GM19372 (cell line): ENCODE data around the gene OARD1.

Experiments
- ATAC-seq: cut with Tn5 transposase; IDR thresholded peaks from one replicate; pipeline ENCODE4 v1.9.1; 2021; ENCODE audit warnings: mild to moderate bottlenecking, low read depth, moderate library complexity; ENCODE audit not compliant: unreplicated experiment

OARD1 gene

GRCh38 chr6:41075651-41076626, 3.8 kb upstream of the OARD1 start:
- ATAC-seq, result no peak

- no peak for ATAC-seq
Measured at GRCh38 chr6:41074692-41075436, 2.7 kb upstream of the OARD1 start.

- ATAC-seq, result no peak
Measured at GRCh38 chr6:41073968-41074691, 2.0 kb upstream of the OARD1 start.

- ATAC-seq, result peak; percentile 24
Measured at GRCh38 chr6:41073203-41073967, 1.2 kb upstream of the OARD1 start.

GRCh38 chr6:41072836-41073202, 663 bp upstream of the OARD1 start, which contains the start of gene NFYA:
TSS of gene NFYA (plus strand) at chr6:41072974. CDS start at chr6:41079090, 6,116 bp downstream.
- peak; percentile 52 for ATAC-seq

GRCh38 chr6:41071501-41071922, 644 bp downstream of the OARD1 start:
- ATAC-seq, result peak; percentile 9

GRCh38 chr6:41066867-41067304, 5.3 kb downstream of the OARD1 start:
- ATAC-seq, result no peak

- no peak for ATAC-seq
Measured at GRCh38 chr6:41065550-41066026, 6.6 kb downstream of the OARD1 start.

GRCh38 chr6:41064841-41065240, 7.3 kb downstream of the OARD1 start:
- ATAC-seq, result no peak

GRCh38 chr6:41063884-41064285, 8.3 kb downstream of the OARD1 start:
- no peak for ATAC-seq

GRCh38 chr6:41062056-41062455, 10.1 kb downstream of the OARD1 start:
- ATAC-seq, result no peak

GRCh38 chr6:41061196-41061726, 10.9 kb downstream of the OARD1 start:
- ATAC-seq, result no peak

- no peak for ATAC-seq
Measured at GRCh38 chr6:41059556-41059955, 12.6 kb downstream of the OARD1 start.

GRCh38 chr6:41058783-41059181, 13.4 kb downstream of the OARD1 start:
- no peak for ATAC-seq

- ATAC-seq, result no peak
Measured at GRCh38 chr6:41056768-41057490, 15.2 kb downstream of the OARD1 start.

- ATAC-seq, result no peak
Measured at GRCh38 chr6:41055149-41055548, 17.0 kb downstream of the OARD1 start.

GRCh38 chr6:41054511-41054910, 17.6 kb downstream of the OARD1 start:
- no peak for ATAC-seq

GRCh38 chr6:41053041-41053440, 19.1 kb downstream of the OARD1 start, which contains the start of gene APOBEC2:
TSS of gene APOBEC2 (plus strand) at chr6:41053202. CDS start at chr6:41053348, 146 bp downstream.
- ATAC-seq, result no peak

GRCh38 chr6:41051873-41052272, 20.3 kb downstream of the OARD1 start:
- ATAC-seq, result no peak
